Germinal center (tissue), 1 donor: Measurements from ENCODE around the gene ZNF345.

Experiments used
- DNase-seq: peaks from one replicate; pipeline ENCODE4 v3.0.0; 2012; ENCODE audit warnings: mixed read lengths, low spot score

Gene ZNF345

GRCh38 chr19:36918090-36918489 is 67.4 kb downstream of the ZNF345 start:
- no peak for DNase-seq
